DMS153 treated with DMSO at 0.1 percent for 48 hours (cell line): Measurements from ENCODE around the gene CTNNA2.

Experiments
- DNase-seq: peaks from one replicate; lab custom pipeline; 2025; ENCODE audit not compliant: unreplicated experiment; lab: John Stamatoyannopoulos, UW

CTNNA2 gene

DNA sequence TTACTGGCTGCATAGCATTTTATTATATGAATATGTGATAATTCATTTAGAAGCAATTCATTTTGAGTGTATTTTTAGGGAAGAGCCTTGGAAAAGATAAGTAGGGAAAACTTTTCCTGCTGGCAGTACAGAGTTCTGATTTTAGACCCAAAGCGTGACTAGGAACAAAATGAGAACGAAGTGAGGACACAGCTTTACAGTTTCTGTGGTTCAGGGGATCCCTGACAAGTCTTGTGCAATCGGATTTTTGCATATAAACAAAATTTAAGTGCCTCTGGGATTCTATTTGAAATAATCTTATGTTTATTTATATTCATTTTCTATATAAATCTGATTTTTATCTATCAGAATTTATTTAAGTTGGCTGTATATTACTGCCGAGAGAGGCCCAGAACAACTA is 402.6 kb downstream of the CTNNA2 start:
- DNase-seq, result no peak

DNA sequence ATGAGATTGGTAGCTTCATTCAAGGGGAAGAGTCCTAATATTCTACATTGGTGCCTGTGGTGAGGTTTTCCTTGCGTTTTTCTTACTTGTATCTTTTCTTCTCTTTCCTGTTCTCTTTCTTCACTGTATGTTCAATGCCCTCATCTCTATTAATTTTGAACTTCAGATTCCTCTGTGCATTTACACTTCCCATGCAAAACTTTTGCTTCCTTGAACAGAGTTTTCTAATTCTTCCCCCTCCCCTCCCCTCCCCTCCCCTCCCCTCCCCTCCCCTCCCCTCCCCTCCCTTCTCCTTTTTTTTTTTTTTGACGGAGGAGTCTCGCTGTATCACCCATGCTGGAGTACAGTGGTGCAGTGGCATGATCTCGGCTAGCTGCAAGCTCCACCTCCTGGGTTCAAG is 403.4 kb downstream of the CTNNA2 start:
- DNase-seq, result no peak

DNA sequence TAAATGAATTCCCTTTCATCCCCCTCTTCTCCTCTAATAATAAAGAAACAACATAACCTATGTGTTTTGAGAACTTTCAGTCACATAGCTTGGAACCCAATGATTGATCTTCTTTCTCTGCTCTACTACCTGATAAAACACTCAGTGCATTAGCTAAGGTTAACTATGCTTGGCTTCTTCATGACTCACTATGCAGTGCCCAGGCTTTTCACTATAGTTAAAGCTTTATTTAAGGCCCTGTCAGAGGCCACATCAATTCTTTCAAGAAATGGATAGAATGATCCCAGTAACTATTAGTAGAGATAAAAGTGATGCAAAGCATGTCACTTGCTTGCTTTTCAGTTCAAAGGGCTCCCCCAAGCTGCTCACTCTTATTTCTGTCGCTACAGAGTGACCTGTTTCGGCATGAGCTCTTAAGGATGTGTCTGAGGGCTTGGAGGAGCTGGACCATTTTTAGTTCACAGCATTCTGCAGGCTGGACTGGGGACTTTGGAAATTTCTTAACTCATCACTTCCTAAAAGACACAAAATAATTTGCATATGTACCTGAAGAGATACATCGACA is 407.7 kb downstream of the CTNNA2 start:
- DNase-seq, result no peak

DNA sequence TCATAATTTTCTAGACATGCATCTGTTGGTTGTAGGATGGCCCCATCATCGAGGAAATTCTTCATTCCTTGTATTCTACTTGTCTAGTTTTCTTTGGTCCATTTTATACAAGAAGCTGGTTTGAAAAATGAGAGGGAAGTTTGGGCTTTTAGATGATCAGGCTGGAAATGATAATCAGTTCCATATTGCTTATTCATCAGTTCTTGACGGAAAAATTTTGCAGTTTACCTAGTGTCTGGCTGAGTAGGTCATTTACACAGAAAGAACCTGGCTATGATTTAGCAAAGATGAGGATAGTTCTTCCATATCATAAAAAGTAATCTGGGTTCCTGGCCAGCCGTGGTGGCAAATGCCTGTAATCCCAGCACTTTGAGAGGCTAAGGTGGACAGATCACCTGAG is 416.8 kb downstream of the CTNNA2 start:
- DNase-seq, result no peak

DNA sequence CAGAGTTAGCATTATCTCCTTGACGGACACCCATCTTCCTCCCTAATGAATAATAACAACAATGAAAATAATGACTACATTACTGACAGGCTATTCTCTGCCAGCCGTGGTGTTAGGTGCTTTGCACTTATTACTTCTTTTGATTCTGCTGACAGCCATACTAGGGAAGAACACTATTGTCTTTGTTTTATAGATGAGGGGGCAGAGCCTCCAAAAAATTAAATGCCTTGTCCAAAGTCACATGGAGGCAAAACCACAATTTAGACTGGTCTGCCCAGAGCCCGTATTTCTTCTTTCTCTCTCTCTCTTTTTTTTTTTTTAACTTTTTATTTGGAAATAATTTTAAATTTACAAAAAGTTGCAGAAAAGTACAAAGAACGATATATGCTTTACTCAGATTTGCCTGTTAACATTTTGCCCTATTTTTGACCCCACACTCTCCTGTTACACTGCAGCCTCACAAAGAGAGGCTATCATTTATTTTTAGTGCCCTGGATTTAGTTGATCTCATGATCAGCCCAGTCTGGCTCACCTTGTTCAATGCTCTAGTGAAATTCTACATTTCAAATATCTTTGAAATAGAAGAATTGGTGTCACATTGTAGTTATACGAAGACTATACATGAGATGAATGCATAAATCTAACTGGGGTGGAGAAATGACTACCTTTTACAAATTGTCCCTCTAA is 422.3 kb downstream of the CTNNA2 start:
- DNase-seq, result no peak

DNA sequence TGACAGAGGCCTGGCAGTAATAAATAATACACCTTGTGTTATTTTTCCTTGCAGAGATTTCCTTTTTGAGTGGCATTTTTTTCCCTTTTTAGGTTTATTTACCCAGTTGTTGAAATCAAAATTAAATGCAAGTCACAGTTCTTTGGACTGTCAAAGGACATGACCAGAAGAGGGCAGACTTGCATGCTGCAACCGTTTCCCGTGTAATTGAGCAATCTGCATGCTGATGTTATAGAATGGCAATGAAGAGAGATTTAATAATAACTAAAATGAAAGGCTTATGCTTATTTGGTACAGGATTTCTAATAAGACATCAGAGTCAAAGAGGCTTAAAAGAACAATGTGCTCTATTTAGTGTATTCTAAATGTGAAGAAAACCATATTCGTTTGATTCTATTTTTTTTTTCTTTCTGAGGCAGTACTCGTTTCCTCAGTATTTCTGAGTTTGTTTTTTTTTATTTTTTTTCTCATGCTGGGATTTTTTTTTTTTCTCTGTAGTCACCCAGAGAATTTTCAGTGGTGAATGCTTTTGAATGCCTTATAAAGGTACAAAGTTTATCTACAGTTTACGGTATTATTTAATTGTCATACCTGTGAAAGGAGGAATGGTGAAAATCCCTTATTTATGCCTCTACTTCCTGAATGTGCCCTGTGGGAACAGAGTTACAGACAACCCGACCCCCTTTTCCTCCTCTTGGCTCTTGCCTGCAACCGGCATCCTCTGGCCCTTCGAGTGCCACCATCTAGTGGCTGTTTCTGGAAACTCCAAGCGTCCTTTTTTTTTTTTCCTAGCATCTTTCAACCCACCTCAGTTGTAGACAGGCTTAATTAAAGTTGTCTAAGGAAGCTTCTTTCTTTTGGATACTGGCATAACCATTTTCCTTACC is 423.2 kb downstream of the CTNNA2 start:
- DNase-seq, result peak; percentile 34

DNA sequence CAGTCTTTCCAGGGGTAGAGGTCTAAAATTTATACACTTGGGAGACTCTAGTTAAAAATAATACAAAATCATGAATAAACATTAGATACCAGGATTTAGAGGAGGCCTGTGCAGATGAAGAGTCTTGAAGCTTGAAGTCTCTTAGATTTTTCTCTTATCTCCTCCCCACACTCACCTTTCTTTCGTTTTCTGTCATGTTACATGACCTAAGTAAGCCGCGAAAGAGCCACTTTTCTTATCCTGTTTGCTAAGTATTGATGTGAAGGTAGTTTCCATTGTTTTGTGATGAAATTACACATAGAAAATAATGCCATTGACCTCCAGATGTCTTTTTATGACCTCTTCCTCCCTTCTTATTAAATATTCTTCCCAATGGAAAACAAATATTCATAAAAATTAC is 423.9 kb downstream of the CTNNA2 start:
- no peak for DNase-seq

DNA sequence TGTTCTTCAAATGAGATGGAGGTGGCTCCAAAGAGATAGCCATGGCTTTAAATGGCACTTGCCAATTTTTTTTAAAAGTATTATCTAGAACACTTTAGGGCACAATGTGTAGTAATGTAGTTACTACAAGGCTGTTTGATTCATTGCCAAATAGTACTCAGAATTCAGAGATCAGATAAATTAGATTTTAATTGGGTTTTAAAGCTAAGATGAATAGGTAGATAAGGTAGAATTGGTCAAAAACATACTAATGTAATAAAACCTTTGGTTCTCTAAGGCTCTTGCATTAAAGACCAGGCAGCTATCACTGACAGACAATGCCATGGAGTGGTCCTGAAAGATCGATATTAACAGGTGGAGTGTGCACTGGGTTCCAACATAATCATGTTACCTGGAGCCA is 425.8 kb downstream of the CTNNA2 start:
- DNase-seq, result no peak

DNA sequence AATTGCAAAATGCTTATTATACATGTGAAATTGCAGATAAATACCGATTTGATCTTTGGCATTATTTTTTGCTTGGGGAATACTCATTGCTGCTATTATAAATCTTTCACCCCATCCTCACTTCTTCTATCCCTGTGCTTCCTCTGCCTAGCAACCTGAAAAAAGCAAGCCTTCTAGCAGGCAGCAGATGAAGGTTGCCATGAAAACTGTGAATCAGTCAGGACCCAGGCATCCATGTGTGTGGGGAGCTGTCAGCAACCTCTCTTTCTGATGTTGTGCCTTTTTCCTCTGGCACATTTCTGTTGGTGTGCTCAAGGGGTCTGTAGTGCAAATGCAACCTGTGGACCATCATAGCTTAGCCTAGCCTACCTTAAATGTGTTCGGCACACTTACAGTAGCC is 427.5 kb downstream of the CTNNA2 start:
- no peak for DNase-seq

DNA sequence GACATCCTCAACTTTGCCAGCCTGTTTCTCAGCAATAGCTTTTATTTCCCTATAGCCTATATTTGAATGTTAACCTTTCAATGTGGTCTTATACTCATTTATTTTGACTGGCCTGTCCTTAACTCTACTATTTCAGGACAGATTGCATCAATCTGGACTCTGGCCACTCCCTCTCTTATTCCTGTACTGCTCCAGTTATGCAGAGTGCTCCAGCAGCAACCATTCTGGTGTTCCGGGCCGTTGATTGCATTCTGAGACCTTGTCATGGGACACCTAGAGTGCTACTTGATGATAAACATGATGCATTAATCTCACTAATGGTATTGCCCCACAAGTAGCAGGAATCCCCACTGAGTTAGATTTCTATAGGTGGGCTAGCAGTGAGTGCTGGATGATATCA is 428.3 kb downstream of the CTNNA2 start:
- no peak for DNase-seq

DNA sequence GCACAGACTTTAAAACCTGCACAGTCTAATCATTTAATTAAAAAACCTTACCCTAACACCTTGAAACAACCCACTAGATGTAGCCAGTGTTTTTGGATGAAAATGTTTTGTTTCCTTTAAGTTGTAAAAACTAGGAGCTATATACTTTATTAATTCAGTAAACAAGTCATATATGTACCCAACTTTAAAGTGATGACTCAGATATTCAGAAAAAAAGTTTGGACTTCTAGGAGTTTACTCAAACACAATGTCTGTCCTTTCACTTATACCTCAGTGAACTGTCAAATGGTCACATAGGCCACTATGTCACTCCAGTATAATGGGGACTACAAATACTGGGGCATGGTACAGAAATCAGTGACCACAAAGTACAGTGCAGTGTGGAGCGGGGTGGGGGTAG is 431.4 kb downstream of the CTNNA2 start:
- DNase-seq, result no peak

DNA sequence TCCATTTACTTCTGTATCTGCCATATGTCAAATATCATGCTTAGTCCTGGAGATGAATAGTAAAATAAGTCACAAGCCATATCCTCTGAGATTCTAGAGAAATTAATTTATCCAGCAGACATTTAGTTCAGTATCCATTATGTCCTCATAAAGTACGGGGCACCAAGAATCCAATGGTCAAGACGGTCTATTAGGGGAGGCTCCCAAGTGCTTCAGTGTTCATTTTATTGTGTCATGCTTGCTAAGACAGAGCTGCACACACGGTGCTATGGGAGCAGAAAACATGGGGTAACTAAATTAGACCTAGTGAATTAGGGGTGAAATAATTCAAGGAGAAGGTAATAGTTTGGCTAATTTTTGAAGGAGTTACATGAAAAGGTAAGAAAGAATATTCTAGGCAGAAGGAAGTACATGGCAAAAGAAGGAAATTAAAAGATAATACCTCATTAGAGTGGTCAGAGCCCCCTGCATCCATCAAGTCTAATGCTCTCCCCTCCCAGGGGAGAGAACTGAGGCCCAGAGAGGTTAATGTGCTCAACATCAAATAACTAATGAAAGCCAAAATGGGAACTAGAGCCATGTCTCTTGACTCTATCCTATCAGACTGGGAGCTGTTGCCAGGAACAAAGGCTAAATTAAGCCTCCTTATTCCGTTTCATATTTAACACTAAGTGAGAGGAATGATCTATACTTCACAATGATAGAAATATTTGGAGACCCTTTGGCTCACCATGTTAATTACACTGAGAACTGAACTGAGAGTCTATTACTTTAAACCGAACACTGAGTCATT is 433.0 kb downstream of the CTNNA2 start:
- DNase-seq, result no peak

DNA sequence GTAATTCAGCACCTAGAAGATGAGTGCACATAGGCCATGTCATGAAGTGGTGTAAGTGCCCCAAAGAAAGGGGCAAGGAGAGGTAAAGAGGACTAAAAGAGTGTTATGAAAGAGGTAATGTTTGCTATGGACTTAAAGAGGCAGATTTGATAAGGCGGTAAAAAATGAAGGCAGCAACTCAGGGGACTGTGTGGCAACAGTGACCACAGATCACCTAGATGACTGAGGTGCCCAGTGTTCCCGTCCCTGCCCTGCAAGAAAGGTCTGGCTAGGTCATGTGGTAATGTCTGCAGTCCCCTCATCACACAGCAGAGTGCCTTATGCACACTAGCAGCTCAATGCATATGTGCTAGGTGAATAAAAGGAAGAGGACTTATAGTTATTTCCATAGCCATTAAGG is 434.9 kb downstream of the CTNNA2 start:
- no peak for DNase-seq

DNA sequence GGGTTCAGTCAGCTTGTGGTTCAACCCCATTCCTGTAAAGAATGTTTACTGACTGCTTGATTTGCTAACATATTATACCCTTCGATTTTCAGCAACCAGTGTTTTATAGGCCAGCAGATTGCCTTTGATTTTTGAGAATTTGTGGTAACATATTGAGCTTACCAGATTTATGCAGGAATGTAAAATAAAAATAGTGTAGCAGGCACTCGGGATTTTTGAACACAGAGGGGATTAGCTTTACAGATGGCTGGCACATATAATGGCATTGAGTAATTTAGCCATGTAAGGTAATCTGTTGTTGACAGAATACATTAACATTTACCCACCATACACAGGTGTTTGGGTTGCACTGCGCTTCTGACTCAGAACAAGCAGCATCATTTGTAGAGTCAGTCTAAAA is 437.7 kb downstream of the CTNNA2 start:
- no peak for DNase-seq

DNA sequence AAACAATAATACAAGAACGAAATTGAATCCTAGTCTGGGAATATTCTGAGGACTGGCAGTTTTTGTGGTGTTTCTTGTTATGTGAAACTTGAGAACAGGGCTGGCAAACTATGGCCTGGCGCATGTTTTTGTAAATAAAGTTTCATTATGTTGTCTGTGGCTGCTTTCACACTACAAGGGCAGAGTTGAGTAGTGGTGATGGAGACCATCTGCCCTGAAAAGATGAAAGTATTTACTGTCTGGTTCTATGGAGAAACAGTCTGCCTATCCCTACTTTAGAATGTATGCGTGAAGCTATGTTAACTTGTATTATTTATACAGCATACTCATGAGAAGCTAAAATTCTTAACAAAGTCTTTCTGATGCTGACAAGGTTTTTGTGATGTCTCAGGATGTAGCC is 439.8 kb downstream of the CTNNA2 start:
- DNase-seq, result no peak

DNA sequence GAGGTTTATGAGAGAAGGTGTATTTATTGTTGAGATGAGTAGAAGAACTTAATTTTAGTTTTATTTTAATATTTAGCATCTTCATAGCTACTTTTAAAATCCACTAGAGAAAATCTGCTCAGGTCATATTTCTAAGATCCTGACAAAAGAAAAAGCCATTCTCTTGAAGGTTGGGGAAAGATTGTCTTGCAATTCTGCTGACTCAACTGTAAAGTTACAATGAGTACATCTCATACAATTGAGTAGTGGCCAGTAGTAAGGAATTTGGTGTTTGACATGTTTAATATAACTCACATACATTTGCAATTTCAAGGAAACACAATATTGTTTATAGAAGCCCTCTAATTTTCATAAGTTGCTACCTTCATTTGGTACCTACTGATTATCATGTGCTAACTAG is 447.2 kb downstream of the CTNNA2 start:
- DNase-seq, result no peak

DNA sequence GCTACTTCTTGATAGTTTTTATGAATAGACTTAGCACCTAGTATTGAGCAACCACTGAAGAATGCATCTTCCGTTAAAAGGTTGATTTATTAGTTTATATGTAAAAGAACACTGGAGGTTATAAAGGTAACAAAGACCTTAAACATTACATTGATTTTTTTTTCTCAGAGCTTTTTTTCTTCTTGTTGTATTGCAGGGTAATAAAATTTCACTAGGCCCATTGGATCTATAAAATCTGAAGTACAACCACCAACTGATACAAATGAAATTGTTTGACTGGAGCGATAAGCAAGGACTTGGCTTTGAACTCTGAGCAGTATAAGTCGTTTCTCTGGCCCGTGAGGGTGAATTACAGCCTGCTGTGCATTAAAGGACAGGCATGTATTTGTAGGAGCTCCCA is 447.7 kb downstream of the CTNNA2 start:
- no peak for DNase-seq

DNA sequence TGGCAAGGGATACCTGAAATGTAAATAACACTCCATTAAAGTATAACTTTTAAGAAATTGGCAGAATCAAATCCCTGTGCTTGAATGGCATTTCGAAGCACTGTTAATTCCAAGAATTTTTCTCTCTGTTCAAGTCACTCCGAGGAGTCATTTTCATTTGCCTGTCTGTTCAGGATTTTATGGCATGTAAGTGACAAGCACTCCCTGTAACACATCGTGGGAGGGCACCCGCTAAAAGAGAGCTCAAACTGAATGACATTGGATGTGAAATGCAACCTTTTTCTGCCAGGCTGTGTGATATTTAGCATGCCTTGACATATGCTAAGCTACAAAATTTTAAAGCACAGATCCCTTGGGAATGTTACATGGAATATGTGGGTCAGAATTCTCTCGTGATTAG is 452.1 kb downstream of the CTNNA2 start:
- no peak for DNase-seq

DNA sequence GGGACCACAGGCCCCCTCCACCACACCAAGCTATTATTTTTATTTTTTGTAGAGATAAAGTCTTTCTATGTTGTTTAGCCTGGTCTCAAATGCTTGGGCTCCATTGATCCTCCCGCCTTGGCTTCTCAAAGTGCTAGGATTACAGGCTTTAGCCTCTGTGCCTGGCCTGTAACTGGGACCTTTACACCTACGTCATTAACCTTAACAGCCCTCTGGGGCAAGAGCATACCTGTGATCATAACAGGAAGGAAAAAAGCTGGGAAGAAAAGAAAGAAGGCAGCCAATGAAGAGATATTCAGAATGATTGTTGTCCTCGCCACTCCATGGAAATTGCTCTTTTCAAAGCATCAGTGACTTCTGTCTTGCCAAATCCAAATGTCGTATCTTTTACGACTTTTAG is 453.5 kb downstream of the CTNNA2 start:
- DNase-seq, result no peak

DNA sequence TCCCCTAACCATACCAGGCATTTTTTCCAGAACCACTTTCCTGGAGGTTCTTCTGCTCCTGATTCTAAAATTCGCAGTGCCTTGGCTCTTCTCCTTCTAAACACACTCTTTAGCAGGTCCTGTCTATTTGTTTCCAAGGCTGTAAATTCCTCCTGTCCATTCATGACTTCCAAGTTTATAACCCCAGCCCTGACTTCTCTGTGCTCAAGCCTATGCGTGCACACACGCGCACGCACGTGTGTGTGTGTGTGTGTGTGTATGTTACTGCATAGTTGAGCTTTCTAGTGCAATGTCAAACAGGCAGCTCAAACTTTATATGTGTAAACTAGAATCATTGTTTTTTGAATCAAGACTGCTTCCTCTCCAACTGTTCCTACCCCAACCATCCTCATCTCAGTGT is 454.0 kb downstream of the CTNNA2 start:
- DNase-seq, result no peak

DNA sequence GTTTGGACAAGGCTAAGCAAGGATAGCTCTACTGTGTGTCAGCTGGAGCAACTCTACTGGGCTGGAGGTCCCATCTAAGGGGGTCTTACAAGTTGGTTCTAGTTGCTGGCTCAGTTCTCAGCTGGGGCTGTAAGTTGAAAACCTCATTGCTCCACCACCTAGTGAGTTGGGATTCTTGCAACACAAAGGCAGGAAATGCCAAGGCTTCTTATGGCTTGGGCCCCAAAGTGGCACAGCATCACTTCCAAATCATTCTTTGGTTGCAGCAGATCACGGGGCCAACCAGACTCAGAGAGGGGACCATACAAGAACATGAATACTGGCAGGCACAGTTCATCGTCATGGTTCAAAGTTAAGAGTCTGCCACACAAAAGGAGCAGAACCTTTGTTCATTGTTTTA is 459.0 kb downstream of the CTNNA2 start:
- DNase-seq, result no peak

DNA sequence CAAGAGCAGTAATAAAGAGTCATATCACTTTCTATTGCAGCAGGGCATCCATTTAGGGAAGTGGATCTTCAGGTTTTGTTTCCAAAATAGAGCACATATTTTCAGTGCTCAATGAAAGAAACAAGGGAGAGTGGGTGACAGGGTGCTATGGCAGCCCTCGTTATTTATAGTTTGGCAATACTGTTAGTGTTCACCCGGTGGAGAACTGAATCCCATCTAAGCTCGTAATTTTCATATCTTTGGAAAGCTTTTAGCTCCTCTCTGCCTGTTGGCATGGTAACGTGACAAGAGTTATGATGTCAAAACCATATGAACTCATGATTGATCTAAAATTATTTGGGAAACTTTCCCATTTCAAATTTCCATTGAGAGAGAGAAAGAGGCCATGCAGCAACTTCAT is 459.8 kb downstream of the CTNNA2 start:
- DNase-seq, result no peak
